GM18867 (cell line): ENCODE results near the gene ERGIC2.
"Not testable (repeated sequence)": the region's sequence is repeated elsewhere in the genome, so short reads cannot be mapped to it uniquely, and the experiment has no call there.

Experiments
- ATAC-seq: cut with Tn5 transposase; IDR thresholded peaks from one replicate; pipeline ENCODE4 v1.9.1; 2021; ENCODE audit warnings: mild to moderate bottlenecking, moderate library complexity; ENCODE audit not compliant: unreplicated experiment

Gene ERGIC2

GRCh38 chr12:29304388-29304787 lies 76.6 kb downstream of the ERGIC2 start:
- ATAC-seq: no peak

- no peak for ATAC-seq
Observed at GRCh38 chr12:29301114-29301513, 79.9 kb downstream of the ERGIC2 start.

GRCh38 chr12:29299633-29300032 lies 81.3 kb downstream of the ERGIC2 start:
- ATAC-seq: no peak

- no peak for ATAC-seq
Observed at GRCh38 chr12:29291226-29291625, 89.7 kb downstream of the ERGIC2 start.

GRCh38 chr12:29290475-29290874 lies 90.5 kb downstream of the ERGIC2 start:
- ATAC-seq: not testable (repeated sequence)

GRCh38 chr12:29288031-29288430 lies 92.9 kb downstream of the ERGIC2 start:
- no peak for ATAC-seq

GRCh38 chr12:29287622-29288021 lies 93.3 kb downstream of the ERGIC2 start:
- ATAC-seq: no peak
